ENCODE results near the gene MVD. TPM values are rescaled to one million over a fixed set of nuclear protein-coding genes. Genes with fewer than 3 reads are reported as not detected.

Gene MVD
- total RNA-seq, 1 experiment from 2014 or later: 25.7 TPM

DNA sequence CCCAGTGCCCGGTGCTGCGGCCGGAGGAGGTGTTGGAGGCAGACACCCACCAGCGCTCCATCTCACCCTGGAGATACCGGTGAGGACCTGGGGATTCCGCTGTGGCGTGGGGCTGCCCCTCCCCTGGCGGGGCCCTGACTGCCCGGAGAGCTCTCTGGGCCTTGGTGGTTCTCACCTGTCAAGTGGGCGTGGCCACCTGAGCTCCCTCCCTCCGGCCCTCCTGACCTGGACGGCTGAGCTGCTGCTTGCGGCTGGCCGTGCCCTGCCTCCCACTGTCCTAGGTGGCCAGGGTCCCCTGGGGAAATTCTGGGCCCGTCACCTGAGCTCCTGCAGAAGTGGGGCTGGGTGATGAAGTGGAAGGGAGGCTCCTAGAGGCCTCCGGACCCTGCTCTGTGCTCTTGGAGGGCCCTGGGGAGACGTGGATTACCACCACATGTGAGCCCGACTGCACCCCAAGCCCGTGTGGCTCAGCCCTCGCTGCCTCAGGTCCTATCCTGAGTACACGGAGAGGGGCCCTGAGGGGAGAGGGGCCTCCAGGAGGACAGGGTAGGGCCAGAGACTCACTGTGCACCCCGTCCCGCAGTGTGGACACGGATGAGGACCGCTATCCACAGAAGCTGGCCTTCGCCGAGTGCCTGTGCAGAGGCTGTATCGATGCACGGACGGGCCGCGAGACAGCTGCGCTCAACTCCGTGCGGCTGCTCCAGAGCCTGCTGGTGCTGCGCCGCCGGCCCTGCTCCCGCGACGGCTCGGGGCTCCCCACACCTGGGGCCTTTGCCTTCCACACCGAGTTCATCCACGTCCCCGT lies 23.5 kb downstream of the MVD start:
- Histone ChIP-seq H3K36me3 (no peaks in the 10 kb centered on the region), H3K4me3 (no peak overlapping the region), H3K9me3 (no peaks in the 10 kb centered on the region), H3K27me3 (no peaks in the 10 kb centered on the region)
- DNase-seq: no peak

DNA sequence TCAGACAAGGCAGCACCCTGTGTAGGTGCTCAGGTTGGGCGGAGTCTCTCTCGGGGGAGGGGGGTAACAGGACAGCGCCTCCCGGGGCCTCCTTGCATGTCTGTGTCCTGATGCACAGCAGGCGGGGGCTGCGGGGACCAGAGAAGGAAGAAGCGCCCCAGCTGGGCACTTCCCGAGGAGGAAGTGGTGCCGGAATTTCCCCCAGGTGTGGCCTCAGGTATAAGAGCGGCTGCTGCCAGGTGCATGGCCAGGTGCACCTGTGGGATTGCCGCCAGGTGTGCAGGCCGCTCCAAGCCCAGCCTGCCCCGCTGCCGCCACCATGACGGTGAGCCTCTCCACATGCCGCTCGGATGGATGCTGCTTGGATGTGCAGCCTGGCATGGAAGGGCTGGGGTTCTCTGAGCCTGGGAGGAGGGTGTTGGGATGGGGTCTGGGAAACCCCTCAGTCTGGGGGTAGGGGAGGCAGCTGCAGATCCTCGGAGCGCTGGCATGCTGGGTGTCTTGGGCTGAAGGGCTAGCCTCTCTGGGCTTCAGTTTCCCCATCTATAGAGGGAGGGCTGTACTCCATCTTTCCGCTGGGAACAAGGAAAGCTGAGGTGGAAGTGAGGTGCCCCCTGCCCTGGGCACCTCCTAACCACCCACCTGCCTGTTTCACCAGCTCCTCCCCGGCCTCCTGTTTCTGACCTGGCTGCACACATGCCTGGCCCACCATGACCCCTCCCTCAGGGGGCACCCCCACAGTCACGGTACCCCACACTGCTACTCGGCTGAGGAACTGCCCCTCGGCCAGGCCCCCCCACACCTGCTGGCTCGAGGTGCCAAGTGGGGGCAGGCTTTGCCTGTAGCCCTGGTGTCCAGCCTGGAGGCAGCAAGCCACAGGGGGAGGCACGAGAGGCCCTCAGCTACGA lies 24.3 kb downstream of the MVD start, which contains the start of gene IL17C:
IL17C (plus strand) TSS at position 250 of the 908 bp plus-strand sequence; CDS start at position 320, 70 bp downstream.
- H3K9me3 ChIP-seq: no peaks in the 10 kb centered on the region
- H3K27me3 ChIP-seq: no peaks in the 10 kb centered on the region
- no peak within 1 kb of the TSS for H3K4me3 ChIP-seq
- H3K36me3 ChIP-seq: no peaks in the 10 kb centered on the region
- no peak for DNase-seq

DNA sequence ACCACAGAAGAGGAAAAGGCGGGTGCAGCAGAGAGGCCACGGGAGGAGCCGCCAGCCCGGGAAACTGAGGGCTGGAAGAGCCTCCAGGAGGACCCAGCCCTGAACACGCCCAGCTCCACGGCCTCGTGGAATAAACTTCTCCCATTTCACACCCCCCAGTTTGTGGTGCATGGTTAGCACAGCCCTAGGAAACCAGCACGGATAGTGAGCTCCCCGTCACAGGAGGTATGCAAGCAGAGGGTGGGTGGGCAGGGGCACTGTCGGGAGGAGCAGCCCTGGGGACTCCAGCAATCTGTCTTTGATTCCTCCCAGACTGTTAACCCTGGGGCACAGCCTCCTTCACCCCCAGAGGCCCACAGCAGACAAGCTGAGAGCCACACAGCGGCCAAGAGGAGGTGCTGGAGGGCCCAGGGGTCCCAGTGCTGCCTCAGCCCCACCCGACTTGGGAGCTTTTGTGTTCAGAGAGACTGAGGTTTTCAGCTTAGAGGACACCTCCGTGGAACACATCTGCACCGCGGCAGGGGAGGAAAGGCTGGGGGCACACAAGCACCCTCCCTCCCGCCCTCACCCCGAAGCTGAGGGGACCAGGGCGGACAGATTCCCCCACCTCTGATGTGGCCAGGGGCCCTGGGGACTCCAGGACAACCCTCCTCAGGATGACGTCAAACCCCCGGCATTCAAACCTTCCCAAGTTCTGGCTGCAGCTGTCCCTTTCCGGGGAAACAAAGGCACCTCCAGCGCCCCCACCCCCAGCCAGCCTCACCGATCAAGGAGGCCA lies 26.2 kb downstream of the MVD start:
- Histone ChIP-seq H3K36me3 (no peaks in the 10 kb centered on the region), H3K9me3 (no peaks in the 10 kb centered on the region), H3K27me3 (no peaks in the 10 kb centered on the region), H3K4me3 (no peak overlapping the region)
- no peak for DNase-seq

DNA sequence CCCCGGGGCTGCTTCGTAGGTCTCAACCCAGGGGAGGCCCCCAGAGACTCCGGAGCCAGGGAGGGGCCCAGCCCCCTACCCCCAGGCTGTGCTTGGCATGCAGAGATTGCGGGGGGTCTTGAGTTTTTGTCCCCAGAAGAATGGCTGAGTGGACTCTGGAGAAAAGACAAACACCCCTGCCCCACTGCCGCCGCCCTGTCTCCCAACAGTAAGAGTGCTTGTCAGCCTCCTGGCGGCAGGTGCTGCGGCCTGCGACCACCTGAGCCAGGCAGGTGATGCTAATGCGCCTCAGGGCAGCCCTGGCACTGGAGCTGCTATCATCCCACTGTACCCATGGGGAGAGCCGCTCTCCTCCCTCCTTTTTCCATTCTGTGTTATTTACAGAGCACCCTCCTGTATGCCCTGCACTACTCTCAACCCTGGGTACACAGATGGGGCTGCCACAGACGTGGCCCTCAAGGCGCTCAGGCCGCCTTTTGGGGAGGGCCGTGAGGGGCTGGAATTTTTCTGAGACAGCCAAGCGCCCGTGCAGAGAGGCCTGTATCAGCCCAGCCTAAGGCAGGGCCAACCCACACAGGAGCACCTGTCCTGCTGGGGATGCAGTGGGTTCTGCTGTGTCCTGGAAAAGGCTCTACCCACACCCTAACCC lies 27.1 kb downstream of the MVD start:
- no peak for DNase-seq
- no peaks in the 10 kb centered on the region for H3K27me3 ChIP-seq
- no peak overlapping the region for H3K4me3 ChIP-seq
- H3K36me3 ChIP-seq: no peaks in the 10 kb centered on the region
- H3K9me3 ChIP-seq: no peaks in the 10 kb centered on the region

DNA sequence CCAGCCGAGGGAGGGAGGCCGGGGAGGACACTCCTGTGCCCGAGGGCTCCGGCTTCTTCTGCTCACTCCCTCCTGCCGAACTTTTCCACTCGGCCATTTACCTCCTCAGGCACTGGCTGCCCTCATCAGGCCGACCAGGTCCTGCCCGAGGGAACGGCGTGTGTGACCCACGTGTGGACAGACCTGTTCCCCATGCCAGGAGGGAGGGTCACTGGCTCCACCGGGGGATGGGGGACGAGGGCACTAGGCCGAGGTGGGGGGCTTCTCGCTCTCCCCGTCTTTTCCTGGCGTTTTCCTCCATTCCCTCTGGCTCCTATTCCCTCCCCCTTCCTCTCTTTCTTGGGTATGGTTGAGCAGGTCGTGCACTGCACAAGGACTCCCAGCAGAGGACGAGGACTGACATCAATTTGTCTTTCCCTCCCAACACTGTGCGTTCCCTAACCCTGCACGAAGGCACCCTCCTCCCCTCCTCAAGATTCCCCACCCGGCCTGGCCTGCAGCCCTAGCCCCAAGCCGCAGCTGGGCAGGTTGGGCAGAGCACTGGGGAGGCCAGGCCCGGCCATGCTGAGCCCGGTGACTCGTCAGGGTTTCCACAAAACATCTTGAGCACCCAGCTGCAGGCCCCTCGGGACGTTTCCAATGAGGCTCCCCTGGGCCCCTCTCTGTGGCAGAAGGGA lies 27.8 kb downstream of the MVD start:
- no peak for DNase-seq
- H3K27me3 ChIP-seq: no peaks in the 10 kb centered on the region
- H3K9me3 ChIP-seq: no peaks in the 10 kb centered on the region
- H3K4me3 ChIP-seq: no peak overlapping the region
- no peaks in the 10 kb centered on the region for H3K36me3 ChIP-seq

DNA sequence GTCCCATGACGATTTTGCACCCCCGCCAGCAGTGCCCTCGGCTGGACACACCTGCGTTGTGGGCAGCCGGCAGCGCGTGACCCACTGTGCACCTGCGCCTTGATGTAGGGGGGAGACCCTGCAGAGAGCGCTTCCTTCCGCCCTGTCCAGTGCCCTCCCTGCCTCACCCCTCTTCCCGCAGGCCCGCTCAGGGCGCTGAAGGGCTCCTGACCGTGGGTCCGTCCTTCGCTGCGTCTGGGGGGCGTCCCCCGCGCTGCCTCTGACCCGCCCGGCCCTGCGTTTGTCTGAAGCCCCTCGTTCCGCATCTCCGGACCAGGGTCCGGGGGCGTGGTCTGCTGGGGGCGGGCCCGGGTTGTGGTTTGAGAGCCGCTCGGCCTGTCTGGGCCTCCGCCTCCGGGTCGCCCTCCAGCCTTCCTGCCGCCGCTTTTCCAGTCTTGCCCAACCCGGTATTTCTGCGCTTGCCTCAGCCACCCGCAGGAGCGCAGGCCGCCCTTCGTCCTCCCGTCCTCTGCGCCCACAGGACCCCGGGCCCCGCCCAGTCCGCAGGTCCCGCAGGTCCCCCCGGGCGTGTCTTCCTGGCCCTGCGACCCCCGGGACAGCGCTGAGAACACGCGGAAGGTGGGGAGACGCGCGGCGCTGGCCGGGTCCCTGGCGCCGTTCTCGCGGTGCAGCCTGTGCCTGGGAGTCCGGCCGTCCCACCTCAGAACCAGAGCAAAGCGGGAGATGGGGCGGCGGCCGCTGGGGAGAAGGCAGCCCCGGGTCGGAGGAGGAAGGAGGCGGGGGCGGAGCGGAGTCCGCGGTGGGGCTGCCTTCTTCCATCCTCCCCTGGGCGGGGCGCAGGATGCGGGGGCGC lies 28.5 kb downstream of the MVD start:
- no peak for DNase-seq

DNA sequence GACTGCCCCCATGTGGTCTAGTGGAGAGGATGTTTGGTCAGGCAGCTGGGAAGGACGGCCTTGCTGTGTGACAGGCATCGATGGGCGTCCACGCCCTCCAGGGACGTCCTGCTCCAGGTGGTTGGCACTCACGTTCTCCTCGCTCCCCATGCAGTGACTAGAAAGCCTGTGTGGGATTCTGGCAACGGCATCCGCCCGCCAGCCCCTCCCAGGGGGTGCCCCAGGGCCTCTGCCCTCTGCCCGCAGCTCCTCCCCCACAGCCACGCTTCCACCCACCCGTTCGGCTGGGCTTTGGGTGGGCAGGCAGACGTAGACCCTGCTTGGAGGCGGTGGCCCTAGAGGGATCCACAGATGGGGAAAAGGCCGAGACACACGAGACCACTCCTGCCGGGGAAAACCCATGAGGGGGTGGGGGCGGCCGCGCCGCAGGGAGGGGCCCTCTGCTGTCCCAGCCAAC lies 29.2 kb downstream of the MVD start:
- Histone ChIP-seq H3K4me3 (no peak overlapping the region), H3K27me3 (no peaks in the 10 kb centered on the region), H3K36me3 (no peaks in the 10 kb centered on the region), H3K9me3 (no peaks in the 10 kb centered on the region)
- no peak for DNase-seq

More for the DNA sequence above, 28.5 kb downstream of the MVD start:
- Histone ChIP-seq H3K9me3 (no peaks in the 10 kb centered on the region), H3K27me3 (no peaks in the 10 kb centered on the region), H3K4me3 (no peak overlapping the region), H3K36me3 (no peaks in the 10 kb centered on the region)

DNA sequence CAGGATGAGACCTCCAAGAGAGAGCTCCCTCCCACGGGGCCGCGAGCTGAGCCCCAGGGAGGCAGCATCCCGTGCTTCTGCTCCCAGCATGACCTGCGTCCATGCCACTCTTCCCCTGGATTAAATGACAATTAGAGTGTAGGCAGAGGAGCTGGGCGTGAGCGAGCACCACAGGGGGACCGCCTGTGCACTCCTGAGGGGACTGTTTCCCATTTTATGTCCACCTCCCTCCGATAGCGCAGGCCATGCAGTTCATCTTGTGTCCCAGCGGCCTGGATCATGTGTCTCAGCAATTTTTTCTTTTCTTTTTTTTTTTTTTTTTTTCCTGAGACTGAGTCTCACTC lies 30.3 kb downstream of the MVD start:
- DNase-seq: no peak
- no peak overlapping the region for H3K4me3 ChIP-seq
- no peaks in the 10 kb centered on the region for H3K9me3 ChIP-seq
- no peaks in the 10 kb centered on the region for H3K27me3 ChIP-seq
- H3K36me3 ChIP-seq: no peaks in the 10 kb centered on the region

DNA sequence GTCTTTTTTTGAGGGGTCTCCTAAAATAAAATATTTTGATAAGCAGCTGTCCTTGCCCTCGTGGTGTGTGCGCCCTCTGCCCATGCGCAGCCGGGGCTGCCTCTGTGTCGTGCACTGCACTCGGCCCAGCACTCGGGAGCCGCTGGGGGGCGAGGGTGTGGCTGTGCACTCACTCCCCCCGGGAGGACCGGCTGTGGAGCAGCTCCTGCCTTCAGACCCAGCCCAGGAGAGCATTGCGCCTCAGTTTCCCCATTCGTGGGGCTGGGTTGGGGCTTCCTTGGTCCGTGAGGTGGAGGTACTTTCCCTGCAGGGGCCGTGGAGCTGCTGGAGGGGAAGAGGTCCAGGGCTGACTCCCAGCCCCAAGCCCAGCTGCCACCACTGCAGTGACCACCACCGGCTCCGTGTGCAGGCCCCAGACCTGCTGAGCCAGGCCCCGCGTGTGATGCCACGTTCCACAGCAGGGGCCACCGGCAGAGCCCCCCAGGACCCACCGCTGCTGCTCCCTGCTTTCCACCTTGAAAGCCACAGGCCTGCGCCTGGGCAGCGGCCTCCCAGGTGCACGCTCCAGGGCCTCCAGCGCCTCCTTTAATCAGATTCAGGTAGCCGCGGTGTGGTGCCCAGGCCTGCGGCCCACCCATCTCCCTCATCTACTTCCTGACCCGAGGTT lies 30.8 kb downstream of the MVD start:
- Histone ChIP-seq H3K36me3 (no peaks in the 10 kb centered on the region), H3K27me3 (no peaks in the 10 kb centered on the region), H3K4me3 (no peak overlapping the region), H3K9me3 (no peaks in the 10 kb centered on the region)
- DNase-seq: no peak

DNA sequence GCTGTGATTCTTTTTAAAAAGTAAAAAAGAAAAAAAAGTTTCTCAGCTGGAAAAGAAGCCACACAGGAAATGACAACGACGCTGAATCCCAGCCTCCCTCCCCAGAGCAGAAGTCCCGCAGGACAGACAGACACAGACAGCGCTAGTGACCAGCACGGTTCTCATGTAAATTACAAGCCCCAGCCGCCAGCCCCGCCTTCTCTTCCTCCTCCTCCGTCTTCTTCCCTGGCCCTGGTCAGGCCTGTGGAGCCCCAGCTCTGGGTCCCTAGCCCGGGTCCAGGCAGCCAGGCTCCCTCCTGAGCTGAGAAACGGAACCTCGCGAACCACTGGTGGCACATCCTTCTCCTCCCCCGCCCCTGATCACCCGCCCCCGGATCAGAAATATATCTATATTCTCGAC lies 31.5 kb downstream of the MVD start:
- no peak for DNase-seq
- Histone ChIP-seq H3K9me3 (no peaks in the 10 kb centered on the region), H3K36me3 (no peaks in the 10 kb centered on the region), H3K27me3 (no peaks in the 10 kb centered on the region), H3K4me3 (no peak overlapping the region)

DNA sequence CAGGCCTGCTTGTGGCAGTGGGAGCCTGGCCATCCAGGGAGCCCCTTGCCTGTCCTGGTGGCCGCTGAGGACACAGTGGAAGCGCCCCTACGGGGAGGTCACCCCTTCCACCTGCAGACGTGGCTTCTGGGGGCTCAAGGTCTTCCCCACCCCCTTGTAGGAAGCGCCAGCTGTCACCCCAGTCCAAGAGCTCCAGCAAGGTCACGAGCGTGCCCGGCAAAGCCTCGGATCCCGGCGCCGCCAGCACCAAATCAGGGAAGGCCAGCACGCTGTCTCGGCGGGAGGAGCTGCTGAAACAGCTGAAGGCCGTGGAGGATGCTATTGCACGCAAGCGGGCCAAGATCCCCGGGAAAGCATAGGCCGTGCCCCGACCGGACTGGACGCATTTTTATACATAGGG lies 31.9 kb downstream of the MVD start:
- Histone ChIP-seq H3K36me3 (no peaks in the 10 kb centered on the region), H3K4me3 (no peak overlapping the region)
- DNase-seq: no peak

DNA sequence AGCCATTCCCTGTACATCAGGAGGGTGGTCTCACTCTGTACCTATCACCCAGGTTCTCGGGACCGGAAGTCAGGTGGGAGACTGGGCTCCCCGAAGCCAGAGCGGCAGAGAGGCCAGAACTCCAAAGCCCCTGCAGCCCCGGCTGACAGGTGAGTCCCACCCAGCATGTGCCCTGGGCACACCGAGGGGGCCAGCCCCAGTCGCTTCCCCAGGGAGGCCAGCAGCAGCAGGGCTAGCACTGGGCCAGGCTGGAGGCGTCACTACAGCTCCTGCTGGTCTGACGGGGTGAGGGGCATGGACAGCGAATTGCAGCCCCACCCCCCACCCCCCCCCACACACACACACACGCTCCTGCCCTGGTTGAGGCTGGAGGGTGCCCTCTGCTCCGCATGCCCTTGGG lies 32.5 kb downstream of the MVD start:
- Histone ChIP-seq H3K27me3 (no peaks in the 10 kb centered on the region), H3K9me3 (no peaks in the 10 kb centered on the region), H3K4me3 (no peak overlapping the region), H3K36me3 (no peaks in the 10 kb centered on the region)
- DNase-seq: no peak

More for the DNA sequence above, 31.9 kb downstream of the MVD start:
- H3K27me3 ChIP-seq: no peaks in the 10 kb centered on the region
- no peaks in the 10 kb centered on the region for H3K9me3 ChIP-seq

DNA sequence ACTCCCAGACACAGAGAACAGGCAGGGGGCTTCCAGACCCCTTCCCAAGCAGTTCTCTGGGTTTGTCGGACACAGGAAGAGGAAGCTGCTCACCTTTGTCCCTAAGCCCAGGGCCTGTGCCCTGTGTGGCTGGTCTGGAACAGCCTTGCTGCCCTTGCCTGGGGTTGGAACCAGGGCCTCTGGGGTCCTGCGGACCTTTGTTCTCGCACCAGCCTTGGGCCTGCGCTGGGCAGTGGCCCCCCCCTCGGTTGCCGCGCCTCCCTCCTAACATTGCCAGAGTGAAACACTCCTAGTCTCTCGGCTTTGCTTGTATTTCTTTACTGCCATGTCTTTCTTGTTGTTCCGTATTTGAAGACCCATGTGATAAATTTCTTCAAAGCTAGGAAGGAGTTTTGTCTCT lies 33.1 kb downstream of the MVD start:
- Histone ChIP-seq H3K27me3 (no peaks in the 10 kb centered on the region), H3K36me3 (no peaks in the 10 kb centered on the region)

DNA sequence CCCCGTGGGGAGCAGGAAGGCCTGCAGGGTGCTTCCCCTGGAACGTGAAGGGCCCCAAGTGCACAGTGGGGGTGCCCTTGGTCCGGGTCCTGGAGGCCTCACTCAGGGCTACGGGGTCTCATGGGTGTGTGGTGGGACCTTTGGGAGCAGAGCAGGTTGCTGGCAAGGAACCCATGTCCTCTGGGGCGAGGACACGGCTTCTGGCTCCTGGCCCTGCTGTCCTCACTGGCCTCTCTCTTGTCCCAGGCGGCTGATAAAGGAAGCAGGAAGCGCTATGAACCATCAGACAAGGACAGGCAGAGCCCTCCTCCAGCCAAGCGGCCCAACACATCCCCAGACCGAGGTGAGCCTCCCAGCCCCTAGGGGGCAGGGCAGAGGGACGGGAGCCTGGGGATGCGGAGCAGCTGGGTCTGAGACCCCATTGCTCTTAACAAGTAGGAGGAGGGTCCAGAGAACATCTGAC lies 34.3 kb downstream of the MVD start:
- H3K27me3 ChIP-seq: no peaks in the 10 kb centered on the region
- DNase-seq: no peak
- H3K9me3 ChIP-seq: no peaks in the 10 kb centered on the region
- H3K36me3 ChIP-seq: no peaks in the 10 kb centered on the region
- no peak overlapping the region for H3K4me3 ChIP-seq

More for the DNA sequence above, 33.1 kb downstream of the MVD start:
- no peak overlapping the region for H3K4me3 ChIP-seq
- no peak for DNase-seq
- H3K9me3 ChIP-seq: no peaks in the 10 kb centered on the region

Measured in MG63 (cell line).